ENCODE data around the gene FKBP1A. TPM values are rescaled to one million over a fixed set of nuclear protein-coding genes. Genes with fewer than 3 reads are reported as not detected.

The FKBP1A gene
- total RNA-seq, 1 donor from 2014 or later: 952 TPM

GRCh38 chr20:1418350-1418749, 25.5 kb upstream of the FKBP1A start:
- H3K27me3 Mint-ChIP-seq (ENCODE audit: unreplicated experiment): peaks cover 6% of the 10 kb centered on the region
- no peak for TF ChIP-seq CTCF (IDR thresholded peaks at IDR 0.05; ENCODE audit: unreplicated experiment)
- H3K4me3 Mint-ChIP-seq (ENCODE audit: unreplicated experiment): no peak overlapping the region
- peak overlapping the region; percentile 58 for H3K27ac Mint-ChIP-seq (ENCODE audit: unreplicated experiment)
- H3K4me1 Mint-ChIP-seq (ENCODE audit: unreplicated experiment): peaks cover 16% of the 10 kb centered on the region
- no peak for DNase-seq (ENCODE audit: low spot score)
- H3K36me3 Mint-ChIP-seq (ENCODE audit: low read depth, unreplicated experiment): peaks cover 11% of the 10 kb centered on the region
- peaks cover 4% of the 10 kb centered on the region for H3K9me3 Mint-ChIP-seq (ENCODE audit: unreplicated experiment)

- H3K27ac Mint-ChIP-seq (ENCODE audit: unreplicated experiment): no peak overlapping the region
- H3K36me3 Mint-ChIP-seq (ENCODE audit: low read depth, unreplicated experiment): peaks cover 11% of the 10 kb centered on the region
- no peak for TF ChIP-seq CTCF (IDR thresholded peaks at IDR 0.05; ENCODE audit: unreplicated experiment)
- H3K9me3 Mint-ChIP-seq (ENCODE audit: unreplicated experiment): peaks cover 4% of the 10 kb centered on the region
- H3K27me3 Mint-ChIP-seq (ENCODE audit: unreplicated experiment): peaks cover 6% of the 10 kb centered on the region
- H3K4me1 Mint-ChIP-seq (ENCODE audit: unreplicated experiment): peaks cover 12% of the 10 kb centered on the region
- no peak for DNase-seq (ENCODE audit: low spot score)
- H3K4me3 Mint-ChIP-seq (ENCODE audit: unreplicated experiment): no peak overlapping the region
Measured at GRCh38 chr20:1417790-1418189, 24.9 kb upstream of the FKBP1A start.

DNA sequence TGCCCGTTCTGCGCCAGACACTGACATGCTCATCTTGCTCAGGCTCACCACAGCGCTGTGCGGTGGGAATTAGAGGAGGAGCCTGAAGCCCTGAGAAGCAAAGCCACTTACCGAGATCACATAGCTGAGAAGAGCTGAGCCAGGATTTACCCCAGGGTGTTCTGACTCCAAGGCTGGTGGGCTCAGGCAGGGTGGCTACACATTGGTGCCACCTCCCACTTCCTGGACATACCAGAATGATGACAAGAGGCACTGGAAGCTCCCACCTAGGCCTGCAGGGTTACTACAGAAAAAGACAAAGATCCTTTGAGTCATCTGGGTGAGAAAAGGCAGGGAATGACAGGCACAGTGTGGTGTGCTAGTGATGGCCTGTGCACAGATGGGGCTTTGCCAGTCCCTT, 24.4 kb upstream of the FKBP1A start:
- Mint-ChIP-seq H3K27ac (ENCODE audit: unreplicated experiment) (no peak overlapping the region), H3K4me1 (ENCODE audit: unreplicated experiment) (peaks cover 10% of the 10 kb centered on the region), H3K9me3 (ENCODE audit: unreplicated experiment) (peaks cover 4% of the 10 kb centered on the region), H3K4me3 (ENCODE audit: unreplicated experiment) (no peak overlapping the region), H3K27me3 (ENCODE audit: unreplicated experiment) (peaks cover 6% of the 10 kb centered on the region), H3K36me3 (ENCODE audit: low read depth, unreplicated experiment) (peaks cover 10% of the 10 kb centered on the region)
- no peak for DNase-seq (ENCODE audit: low spot score)
- no peak for TF ChIP-seq CTCF (IDR thresholded peaks at IDR 0.05; ENCODE audit: unreplicated experiment)

DNA sequence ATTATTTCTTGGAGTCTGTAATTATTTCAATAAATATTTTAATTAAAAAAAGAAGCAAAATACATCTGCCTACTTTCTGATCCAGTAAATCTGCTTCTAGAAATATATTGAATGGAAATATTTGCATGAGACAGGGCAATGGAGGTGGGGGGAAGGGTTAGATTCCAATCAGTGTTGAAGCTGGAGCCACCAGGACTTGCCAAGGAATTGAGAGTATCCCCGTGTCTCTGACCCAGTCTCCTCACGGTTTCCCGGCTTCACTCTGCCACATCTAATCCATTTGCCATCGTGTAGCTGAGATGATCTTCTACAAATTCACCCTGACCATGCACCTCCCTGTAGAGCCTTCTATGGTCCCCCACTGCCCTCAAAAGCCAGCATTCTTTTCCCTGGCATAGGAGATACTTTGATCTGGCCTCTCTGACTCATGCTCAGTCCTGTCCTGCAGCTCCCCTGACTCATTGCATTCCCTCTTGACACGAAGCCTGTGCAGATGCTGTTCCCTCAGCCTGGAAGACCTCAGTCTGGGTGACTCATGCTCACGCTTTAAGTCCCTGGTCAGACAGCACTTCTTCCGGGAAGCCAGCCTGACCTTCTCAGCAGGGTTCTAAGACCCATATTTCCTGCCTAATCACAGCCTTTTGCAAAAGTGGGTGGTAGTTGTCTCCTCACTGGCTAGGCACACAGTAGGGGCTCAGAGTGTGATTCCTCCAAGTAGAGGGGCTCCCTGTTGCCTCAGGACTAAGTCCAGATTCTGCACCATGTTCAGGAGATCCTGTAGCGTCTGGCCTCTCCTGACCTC, 23.0 kb upstream of the FKBP1A start:
- no peak for DNase-seq (ENCODE audit: low spot score)
- peaks cover 7% of the 10 kb centered on the region for H3K36me3 Mint-ChIP-seq (ENCODE audit: low read depth, unreplicated experiment)
- TF ChIP-seq CTCF (IDR thresholded peaks at IDR 0.05; ENCODE audit: unreplicated experiment): no peak
- H3K9me3 Mint-ChIP-seq (ENCODE audit: unreplicated experiment): peaks cover 4% of the 10 kb centered on the region
- H3K27ac Mint-ChIP-seq (ENCODE audit: unreplicated experiment): no peak overlapping the region
- H3K4me3 Mint-ChIP-seq (ENCODE audit: unreplicated experiment): no peak overlapping the region
- peaks cover 10% of the 10 kb centered on the region for H3K4me1 Mint-ChIP-seq (ENCODE audit: unreplicated experiment)
- H3K27me3 Mint-ChIP-seq (ENCODE audit: unreplicated experiment): peaks cover 2% of the 10 kb centered on the region

DNA sequence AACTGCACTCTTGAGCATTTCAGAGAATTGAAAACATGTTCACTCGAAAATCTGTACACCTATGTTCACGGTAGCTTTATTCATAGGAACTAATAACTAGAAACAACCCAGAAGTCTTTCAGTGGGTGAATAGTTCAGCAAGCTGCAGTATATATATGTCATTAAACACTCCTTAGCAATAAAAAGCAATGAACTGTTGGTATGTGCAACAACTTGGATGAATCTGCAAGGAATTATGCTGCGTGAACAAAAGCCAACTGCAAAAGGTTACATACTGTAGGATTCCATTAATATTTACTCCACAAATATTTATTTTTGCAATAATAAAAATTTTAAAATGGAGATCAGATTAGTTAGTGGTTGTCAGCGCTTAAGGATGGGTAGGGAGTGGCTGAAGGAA, 22.1 kb upstream of the FKBP1A start:
- no peak for TF ChIP-seq CTCF (IDR thresholded peaks at IDR 0.05; ENCODE audit: unreplicated experiment)
- H3K4me1 Mint-ChIP-seq (ENCODE audit: unreplicated experiment): peaks cover 10% of the 10 kb centered on the region
- no peak overlapping the region for H3K4me3 Mint-ChIP-seq (ENCODE audit: unreplicated experiment)
- no peak for DNase-seq (ENCODE audit: low spot score)
- no peak overlapping the region for H3K27ac Mint-ChIP-seq (ENCODE audit: unreplicated experiment)
- H3K36me3 Mint-ChIP-seq (ENCODE audit: low read depth, unreplicated experiment): peaks cover 7% of the 10 kb centered on the region
- peaks cover 2% of the 10 kb centered on the region for H3K27me3 Mint-ChIP-seq (ENCODE audit: unreplicated experiment)
- H3K9me3 Mint-ChIP-seq (ENCODE audit: unreplicated experiment): peaks cover 4% of the 10 kb centered on the region
